NCI-H526 treated with DMSO at 0.1 percent for 48 hours (cell line): ENCODE results near the gene WNK1.
"Not testable (repeated sequence)": the region's sequence is repeated elsewhere in the genome, so short reads cannot be mapped to it uniquely, and the experiment has no call there.

Experiments used
- DNase-seq: peaks from one replicate; lab custom pipeline; 2025; lab: John Stamatoyannopoulos, UW

The WNK1 gene

GRCh38 chr12:912466-913235 is 160.3 kb downstream of the WNK1 start:
- peak; percentile 91 for DNase-seq

- DNase-seq = no peak
These were observed 161.7 kb downstream of the WNK1 start for GRCh38 chr12:913919-914698.

GRCh38 chr12:915090-915489 is 162.7 kb downstream of the WNK1 start:
- DNase-seq = no peak

- no peak for DNase-seq
These were observed 163.9 kb downstream of the WNK1 start for GRCh38 chr12:916240-916639.

GRCh38 chr12:916712-917445 is 164.5 kb downstream of the WNK1 start:
- DNase-seq = no peak

GRCh38 chr12:920676-921075 is 168.3 kb downstream of the WNK1 start:
- no peak for DNase-seq

- no peak for DNase-seq
These were observed 169.9 kb downstream of the WNK1 start for GRCh38 chr12:922285-922684.

GRCh38 chr12:926641-927040 is 174.3 kb downstream of the WNK1 start:
- no peak for DNase-seq

- no peak for DNase-seq
These were observed 178.7 kb downstream of the WNK1 start for GRCh38 chr12:931060-931459.

GRCh38 chr12:931591-931990 is 179.2 kb downstream of the WNK1 start:
- DNase-seq = no peak

- not testable (repeated sequence) for DNase-seq
These were observed 183.5 kb downstream of the WNK1 start for GRCh38 chr12:935891-936290.

- DNase-seq = no peak
These were observed 184.3 kb downstream of the WNK1 start for GRCh38 chr12:936377-937345.

- no peak for DNase-seq
These were observed 186.4 kb downstream of the WNK1 start for GRCh38 chr12:938810-939209.

GRCh38 chr12:943051-943450 is 190.7 kb downstream of the WNK1 start:
- no peak for DNase-seq

- no peak for DNase-seq
These were observed 191.8 kb downstream of the WNK1 start for GRCh38 chr12:944211-944610.

- DNase-seq = no peak
These were observed 193.8 kb downstream of the WNK1 start for GRCh38 chr12:946212-946611.

- no peak for DNase-seq
These were observed 194.3 kb downstream of the WNK1 start for GRCh38 chr12:946631-947030.

GRCh38 chr12:948238-948637 is 195.9 kb downstream of the WNK1 start:
- no peak for DNase-seq

- peak; percentile 98 for DNase-seq
These were observed 197.2 kb downstream of the WNK1 start, which contains the start of gene RAD52 for GRCh38 chr12:949453-950191. Gene RAD52 (minus strand): TSS chr12:949694. CDS start chr12:933058, 16,636 bp downstream.

- DNase-seq = peak; percentile 5
These were observed 198.8 kb downstream of the WNK1 start for GRCh38 chr12:951176-951575.

- DNase-seq = peak; percentile 48
These were observed 201.4 kb downstream of the WNK1 start for GRCh38 chr12:953776-954175.
